GM04503 (cell line): ENCODE measurements around the gene SNRNP27.

ENCODE experiments used
- DNase-seq: peaks from one replicate; pipeline ENCODE4 v3.0.0-alpha.2; 2012; ENCODE audit warnings: low read depth

The SNRNP27 gene

GRCh38 chr2:69916106-69916505 is 22.4 kb downstream of the SNRNP27 start:
- no peak for DNase-seq

DNA sequence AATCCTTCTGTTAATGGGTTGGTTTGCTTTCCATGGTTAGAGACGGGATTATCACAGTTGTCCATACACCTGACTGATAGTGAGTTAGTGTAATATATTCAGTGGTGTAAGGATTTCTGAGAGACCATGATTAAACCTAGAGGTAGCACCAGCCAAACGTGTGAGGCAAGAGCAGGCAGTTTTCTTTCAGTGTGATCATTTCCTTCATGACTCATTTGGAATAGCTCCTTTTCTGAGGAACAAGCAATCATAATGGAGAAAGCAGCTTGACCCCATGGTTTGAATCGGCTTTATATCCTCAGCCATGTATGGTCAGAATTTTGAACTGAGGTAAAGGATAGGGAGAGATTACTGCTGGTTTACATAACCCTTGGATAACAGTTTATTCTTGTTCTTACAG is 24.1 kb downstream of the SNRNP27 start:
- DNase-seq = peak; percentile 66

DNA sequence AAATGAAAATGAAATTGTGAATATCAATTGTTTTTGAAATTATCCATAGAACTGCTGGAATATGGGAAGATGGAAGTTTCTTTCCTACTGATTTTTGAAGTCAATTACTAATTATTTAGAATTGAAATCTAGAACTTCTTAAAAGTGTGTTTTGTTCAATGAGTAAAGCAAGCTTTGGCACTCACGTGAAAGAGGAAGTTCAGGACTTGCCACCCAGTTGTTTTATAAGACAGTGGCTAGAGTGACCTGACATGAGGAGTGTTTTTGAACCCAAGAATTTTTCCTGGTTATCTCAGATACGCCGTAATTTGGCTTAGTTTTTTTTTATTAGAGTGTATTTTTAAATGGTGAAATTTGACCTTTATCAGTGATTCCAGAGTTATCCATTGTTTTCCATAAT is 24.6 kb downstream of the SNRNP27 start:
- no peak for DNase-seq

DNA sequence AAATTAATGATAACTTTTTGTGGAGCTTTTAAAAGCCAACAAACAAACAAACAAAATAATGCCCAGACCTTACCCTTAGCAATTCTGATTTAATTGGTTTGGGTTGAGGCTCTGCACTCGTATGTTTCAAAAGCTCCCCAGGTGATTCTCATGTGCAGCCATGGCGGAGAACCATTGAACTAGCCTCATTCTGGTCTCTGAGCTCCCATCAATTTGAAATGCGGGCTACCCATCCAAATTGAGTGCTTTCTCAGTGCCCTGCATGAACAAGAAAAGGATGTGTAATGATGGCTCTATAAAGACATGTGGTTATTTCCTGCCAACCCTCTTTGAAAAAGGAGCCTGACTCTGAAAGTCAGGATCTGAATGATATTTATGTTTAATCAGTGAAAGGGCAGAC is 29.4 kb downstream of the SNRNP27 start:
- no peak for DNase-seq

- no peak for DNase-seq
These were observed 33.2 kb downstream of the SNRNP27 start for GRCh38 chr2:69926849-69927515.

DNA sequence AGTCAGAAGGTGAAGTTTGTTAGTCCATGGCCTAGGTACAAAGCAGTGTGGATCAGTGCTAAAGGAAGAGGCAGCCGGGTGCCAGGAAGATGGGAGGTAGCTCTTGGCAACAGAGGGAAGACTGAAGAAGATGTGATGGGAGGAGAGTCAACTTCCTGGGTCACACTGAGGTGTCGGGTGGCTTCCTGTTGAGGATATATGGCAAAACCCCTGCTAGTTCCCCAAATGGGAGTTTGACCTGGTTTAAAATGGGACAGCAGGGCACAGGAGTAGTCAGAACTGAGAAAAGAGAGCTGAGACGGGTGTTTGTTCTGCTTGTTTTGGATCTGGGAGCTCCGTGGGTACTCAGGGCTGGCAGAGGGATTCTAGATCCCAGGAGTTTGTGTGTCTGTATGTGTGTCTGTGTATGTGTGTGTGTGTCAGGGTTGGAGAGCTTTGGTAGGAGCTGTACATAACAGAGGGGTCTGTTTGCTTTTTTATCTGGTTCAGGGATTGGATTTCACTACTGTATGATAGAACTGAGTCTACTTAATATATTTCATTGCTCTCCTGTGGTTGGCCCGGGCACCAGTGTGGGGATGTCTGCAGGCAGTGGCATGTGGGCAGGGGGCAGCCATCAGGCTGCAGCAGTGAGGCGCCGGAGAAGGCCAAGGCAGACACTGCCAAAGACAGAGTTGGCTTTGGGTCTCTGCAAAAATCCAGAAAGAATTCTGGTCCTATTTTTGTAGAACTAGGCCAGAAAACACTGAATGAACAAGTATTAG is 38.3 kb downstream of the SNRNP27 start:
- no peak for DNase-seq

- DNase-seq = no peak
These were observed 38.8 kb downstream of the SNRNP27 start for GRCh38 chr2:69932596-69932922.

DNA sequence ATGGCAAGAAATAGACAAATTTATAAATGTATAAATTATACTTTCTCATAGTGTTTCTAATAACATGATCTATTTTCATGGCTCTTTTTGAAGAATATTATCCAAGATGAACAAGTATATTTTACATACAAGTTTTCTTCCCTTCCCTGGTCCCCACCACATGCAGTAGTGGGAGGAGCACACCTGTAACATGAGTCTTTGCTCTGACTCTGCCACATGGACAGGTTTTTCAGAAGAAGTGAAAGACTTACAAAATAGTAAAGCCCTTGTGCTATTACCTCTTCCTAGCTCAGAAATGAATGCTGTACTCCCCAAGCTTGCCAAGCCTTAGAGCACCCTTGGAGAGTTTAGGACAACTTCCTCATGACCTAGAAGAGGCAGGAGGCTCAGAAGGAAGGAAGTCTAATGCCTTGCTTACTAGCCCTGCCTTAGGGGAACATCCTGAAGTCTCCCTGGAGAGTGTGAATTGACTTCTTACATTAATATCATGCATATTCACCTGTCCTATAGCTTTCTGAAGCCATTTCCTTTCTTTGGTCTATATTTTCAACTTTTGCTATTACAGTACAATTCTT is 39.6 kb downstream of the SNRNP27 start:
- DNase-seq = no peak

GRCh38 chr2:69933839-69934613 is 40.3 kb downstream of the SNRNP27 start:
- DNase-seq = no peak

DNA sequence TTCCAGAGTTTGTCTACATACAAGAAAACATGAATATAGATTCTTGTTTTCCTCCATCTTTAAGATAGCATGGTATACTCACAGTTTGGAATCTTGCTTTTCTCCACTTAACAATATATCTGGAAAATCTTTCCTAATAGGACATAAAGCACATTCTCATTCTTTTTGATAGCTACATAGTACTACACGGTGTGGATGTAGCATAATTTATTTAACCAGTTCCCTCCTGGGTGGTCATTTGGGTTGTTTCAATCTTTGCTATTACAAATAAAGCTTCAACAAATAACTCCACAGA is 40.8 kb downstream of the SNRNP27 start:
- no peak for DNase-seq

- no peak for DNase-seq
These were observed 41.3 kb downstream of the SNRNP27 start for GRCh38 chr2:69935011-69935410.

DNA sequence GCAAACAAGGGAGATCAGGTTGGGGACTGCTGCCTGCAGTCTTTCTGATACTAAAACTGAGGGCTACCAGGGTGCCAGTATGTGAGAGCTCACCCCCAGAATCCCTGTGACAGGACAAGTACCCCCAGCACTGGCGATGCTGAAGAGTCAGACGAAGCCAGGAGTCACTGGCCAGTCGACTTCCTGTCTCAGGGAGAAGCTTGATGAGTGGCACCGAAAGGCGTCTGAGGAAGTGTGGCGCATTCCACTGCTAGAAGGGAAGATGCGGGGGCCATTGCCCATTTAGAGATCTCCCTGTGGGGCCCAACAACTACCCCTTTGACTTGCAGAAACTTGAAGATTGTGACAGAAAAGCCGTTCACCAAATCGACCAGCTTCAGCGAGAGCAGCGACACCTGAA is 43.1 kb downstream of the SNRNP27 start:
- DNase-seq = no peak

DNA sequence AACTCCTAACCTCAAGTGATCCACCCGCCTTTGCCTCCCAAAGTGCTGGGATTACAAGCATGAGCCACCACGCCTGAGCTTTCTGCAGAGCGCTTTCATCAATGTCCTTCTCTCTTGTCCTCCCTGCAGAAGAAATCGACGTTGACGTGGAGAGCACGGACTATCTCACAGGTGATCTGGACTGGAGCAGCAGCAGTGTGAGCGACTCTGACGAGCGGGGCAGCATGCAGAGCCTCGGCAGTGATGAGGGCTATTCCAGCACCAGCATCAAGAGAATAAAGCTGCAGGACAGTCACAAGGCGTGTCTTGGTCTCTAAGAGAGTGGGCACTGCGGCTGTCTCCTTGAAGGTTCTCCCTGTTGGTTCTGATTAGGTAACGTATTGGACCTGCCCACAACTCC is 44.2 kb downstream of the SNRNP27 start:
- no peak for DNase-seq

- no peak for DNase-seq
These were observed 46.0 kb downstream of the SNRNP27 start for GRCh38 chr2:69939722-69940121.

DNA sequence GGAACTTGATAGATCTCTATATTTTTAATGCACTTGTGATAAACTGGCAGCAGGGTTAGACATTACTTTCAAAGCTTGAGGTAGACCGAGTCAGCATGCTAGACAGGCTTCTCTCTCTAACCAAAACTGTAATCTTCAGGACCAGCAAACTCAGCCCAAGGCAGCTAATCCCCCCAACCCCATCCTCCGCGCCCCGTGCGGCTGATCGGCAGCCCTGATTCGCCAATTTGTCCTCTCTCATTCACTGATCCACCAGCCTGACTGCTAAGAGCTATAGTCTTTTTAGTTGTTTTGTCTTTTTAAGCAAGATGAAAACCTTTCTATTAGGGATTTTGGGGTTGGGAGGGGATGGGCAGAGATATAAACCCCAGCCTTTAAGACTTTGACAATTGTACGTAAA is 46.9 kb downstream of the SNRNP27 start:
- DNase-seq = no peak

- no peak for DNase-seq
These were observed 49.5 kb downstream of the SNRNP27 start for GRCh38 chr2:69943000-69943842.

GRCh38 chr2:69943843-69944525 is 50.2 kb downstream of the SNRNP27 start:
- no peak for DNase-seq

DNA sequence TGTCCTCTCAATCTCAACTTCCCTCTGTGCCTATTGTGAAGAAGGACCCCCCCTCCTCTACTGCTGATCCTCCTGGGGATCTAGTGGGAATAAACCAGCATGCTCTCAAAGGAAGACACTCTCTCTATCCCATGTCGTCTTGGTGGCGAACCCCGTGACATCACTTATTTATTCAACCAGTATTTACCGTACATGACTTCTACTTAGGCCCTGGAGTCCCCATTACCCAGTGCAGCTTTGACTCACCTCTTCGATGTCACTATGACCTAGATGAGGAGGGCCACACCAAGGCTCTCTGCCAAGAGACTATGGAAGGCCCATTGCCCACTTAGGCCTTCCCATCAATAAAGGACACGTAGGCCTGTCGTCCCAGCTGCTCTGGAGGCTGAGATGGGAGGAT is 51.0 kb downstream of the SNRNP27 start:
- no peak for DNase-seq

- DNase-seq = no peak
These were observed 51.7 kb downstream of the SNRNP27 start for GRCh38 chr2:69945441-69945840.

DNA sequence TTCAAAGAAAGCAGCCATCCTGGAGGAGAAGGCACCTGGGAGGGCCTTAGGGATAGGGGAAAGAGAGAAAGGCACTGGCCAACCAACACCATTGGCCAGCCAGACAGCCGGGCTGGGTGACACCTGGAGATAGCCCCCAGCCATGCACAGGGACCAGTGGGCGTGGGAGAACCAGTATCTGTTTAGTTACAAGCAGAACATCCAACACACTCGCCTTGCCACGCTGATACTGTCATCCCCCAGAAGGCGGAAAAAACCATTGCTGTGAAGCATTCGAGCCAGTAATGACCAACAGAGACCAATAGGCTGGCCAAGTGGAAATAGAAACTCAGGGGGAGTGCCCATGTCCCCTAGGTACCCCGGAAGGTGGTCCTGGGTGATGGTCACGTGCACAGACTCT is 52.2 kb downstream of the SNRNP27 start:
- DNase-seq = no peak
